Keratinocyte (primary cell): ENCODE data around the gene CFAP410.

ENCODE experiments used
- EZH2 ChIP-seq: IDR thresholded peaks from one replicate; pipeline ENCODE4 v1.6.1; 2012; ENCODE audit warnings: inconsistent platforms, mild to moderate bottlenecking, low read length, moderate library complexity
- TF ChIP-seq, protein P1 (sequence below), 3 experiments: IDR thresholded peaks in 1 of 3; conservative IDR thresholded peaks in 1 of 3; optimal IDR thresholded peaks in 1 of 3; 2 replicates in 2 of 3; 3 replicates in 1 of 3; pipeline versions ENCODE3 to v1.5.1; 2011; ENCODE audit warnings: low read length in 3 of 3, mild to moderate bottlenecking in 3 of 3, moderate library complexity in 2 of 3, control low read depth in 1 of 3, inconsistent platforms in 1 of 3; ENCODE audit not compliant: insufficient read depth in 2 of 3; ENCODE audit errors: extremely low read depth in 1 of 3

DNA sequence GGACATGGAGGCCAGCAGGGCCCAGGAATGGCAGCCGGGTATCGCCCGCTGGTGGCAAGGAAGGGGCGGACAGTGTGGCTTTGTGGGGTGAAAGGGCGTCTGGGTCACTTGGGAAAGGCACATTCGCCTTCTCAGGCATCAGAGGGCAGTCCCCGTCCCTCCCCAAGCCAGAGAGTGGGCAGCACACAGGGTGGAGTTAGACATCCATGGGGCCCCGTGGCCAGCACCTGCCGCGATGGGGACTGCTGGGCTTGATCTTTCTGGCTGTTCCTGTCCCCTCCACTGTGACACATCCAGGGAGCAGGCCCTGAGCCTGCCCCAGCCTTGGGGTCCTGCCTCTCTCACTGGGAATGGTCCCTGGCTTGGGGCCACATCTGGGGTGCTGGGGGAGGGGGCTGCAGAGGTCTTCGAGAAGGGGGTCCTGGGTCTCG lies 10.2 kb upstream of the CFAP410 start:
- TF ChIP-seq, protein P1, sequence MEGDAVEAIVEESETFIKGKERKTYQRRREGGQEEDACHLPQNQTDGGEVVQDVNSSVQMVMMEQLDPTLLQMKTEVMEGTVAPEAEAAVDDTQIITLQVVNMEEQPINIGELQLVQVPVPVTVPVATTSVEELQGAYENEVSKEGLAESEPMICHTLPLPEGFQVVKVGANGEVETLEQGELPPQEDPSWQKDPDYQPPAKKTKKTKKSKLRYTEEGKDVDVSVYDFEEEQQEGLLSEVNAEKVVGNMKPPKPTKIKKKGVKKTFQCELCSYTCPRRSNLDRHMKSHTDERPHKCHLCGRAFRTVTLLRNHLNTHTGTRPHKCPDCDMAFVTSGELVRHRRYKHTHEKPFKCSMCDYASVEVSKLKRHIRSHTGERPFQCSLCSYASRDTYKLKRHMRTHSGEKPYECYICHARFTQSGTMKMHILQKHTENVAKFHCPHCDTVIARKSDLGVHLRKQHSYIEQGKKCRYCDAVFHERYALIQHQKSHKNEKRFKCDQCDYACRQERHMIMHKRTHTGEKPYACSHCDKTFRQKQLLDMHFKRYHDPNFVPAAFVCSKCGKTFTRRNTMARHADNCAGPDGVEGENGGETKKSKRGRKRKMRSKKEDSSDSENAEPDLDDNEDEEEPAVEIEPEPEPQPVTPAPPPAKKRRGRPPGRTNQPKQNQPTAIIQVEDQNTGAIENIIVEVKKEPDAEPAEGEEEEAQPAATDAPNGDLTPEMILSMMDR (optimal IDR thresholded peaks at IDR 0.05 in 1 of 3, IDR thresholded peaks at IDR 0.05 in 1 of 3, conservative IDR thresholded peaks at IDR 0.05 in 1 of 3; ENCODE audit: extremely low read depth in 1 of 3, insufficient read depth in 2 of 3, low read length in 3 of 3) = no peak
- no peak for TF ChIP-seq EZH2
